NB4 (cell line): Measurements from ENCODE around the gene ARSK.

ENCODE experiments used
- DNase-seq: peaks from one replicate; pipeline ENCODE4 v3.0.0; 2010; ENCODE audit warnings: low read depth
- H3K4me3 ChIP-seq: one replicate; pipeline ENCODE4 v1.5.1; 2011; ENCODE audit warnings: mild to moderate bottlenecking, low read depth, low read length, moderate library complexity
- CTCF ChIP-seq: IDR thresholded peaks from one replicate; pipeline ENCODE4 v1.5.1; 2012; ENCODE audit warnings: low read depth, low read length
- MAX ChIP-seq: IDR thresholded peaks from 2 replicates; pipeline ENCODE4 v1.6.1; 2011; ENCODE audit warnings: low read depth, low read length
- MYC ChIP-seq: IDR thresholded peaks from 2 replicates; pipeline ENCODE4 v1.6.1; 2011; ENCODE audit warnings: low read depth, low read length
- POLR2A ChIP-seq: IDR thresholded peaks from 2 replicates; pipeline ENCODE4 v1.6.1; 2011; ENCODE audit warnings: mild to moderate bottlenecking; ENCODE audit not compliant: insufficient read length; ENCODE audit errors: extremely low read depth

The ARSK gene

GRCh38 chr5:95531491-95531890, 23.4 kb upstream of the ARSK start:
- no peak for TF ChIP-seq POLR2A
- TF ChIP-seq MAX: no peak
- no peak for TF ChIP-seq CTCF
- TF ChIP-seq MYC: no peak
- DNase-seq: no peak
- no peak overlapping the region for H3K4me3 ChIP-seq

- no peak overlapping the region for H3K4me3 ChIP-seq
- DNase-seq: no peak
- TF ChIP-seq MYC: no peak
Measured at GRCh38 chr5:95532415-95532814, 22.5 kb upstream of the ARSK start.

- no peak for DNase-seq
- TF ChIP-seq CTCF: no peak
- TF ChIP-seq MYC: no peak
- no peak for TF ChIP-seq POLR2A
- TF ChIP-seq MAX: no peak
- no peak overlapping the region for H3K4me3 ChIP-seq
Measured at GRCh38 chr5:95533106-95533505, 21.8 kb upstream of the ARSK start.

GRCh38 chr5:95533761-95534160, 21.1 kb upstream of the ARSK start:
- no peak for DNase-seq
- no peak for TF ChIP-seq MYC
- TF ChIP-seq MAX: no peak
- no peak for TF ChIP-seq POLR2A
- no peak for TF ChIP-seq CTCF
- no peak overlapping the region for H3K4me3 ChIP-seq

GRCh38 chr5:95537501-95537900, 17.4 kb upstream of the ARSK start:
- no peak for DNase-seq
- TF ChIP-seq MAX (no peak), CTCF (no peak), POLR2A (no peak), MYC (no peak)
- no peak overlapping the region for H3K4me3 ChIP-seq

- H3K4me3 ChIP-seq: no peak overlapping the region
- no peak for DNase-seq
- no peak for TF ChIP-seq MYC
- TF ChIP-seq CTCF: no peak
- no peak for TF ChIP-seq MAX
- no peak for TF ChIP-seq POLR2A
Measured at GRCh38 chr5:95543017-95543705, 11.7 kb upstream of the ARSK start.
